HG03439 (cell line): ENCODE results near the gene AQP10.
"Not testable (repeated sequence)": the region's sequence is repeated elsewhere in the genome, so short reads cannot be mapped to it uniquely, and the experiment has no call there.

Experiments used
- ATAC-seq: cut with Tn5 transposase; IDR thresholded peaks from one replicate; pipeline ENCODE4 v1.9.1; 2021; ENCODE audit warnings: mild to moderate bottlenecking, moderate library complexity; ENCODE audit not compliant: unreplicated experiment

Gene AQP10

GRCh38 chr1:154323493-154323892, 2.6 kb downstream of the AQP10 start:
- no peak for ATAC-seq

- ATAC-seq, result no peak
Measured at GRCh38 chr1:154324241-154324640, 3.3 kb downstream of the AQP10 start.

- peak; percentile 74 for ATAC-seq
Measured at GRCh38 chr1:154324669-154325582, 4.0 kb downstream of the AQP10 start, which contains the start of gene ATP8B2. TSS of gene ATP8B2 (plus strand) at chr1:154325525. CDS start at chr1:154328142, 2,617 bp downstream.

- no peak for ATAC-seq
Measured at GRCh38 chr1:154325583-154326545, 5.0 kb downstream of the AQP10 start.

GRCh38 chr1:154326546-154327465, 5.9 kb downstream of the AQP10 start:
- no peak for ATAC-seq

GRCh38 chr1:154327466-154328317, 6.8 kb downstream of the AQP10 start:
- ATAC-seq, result no peak

- ATAC-seq, result no peak
Measured at GRCh38 chr1:154328318-154329151, 7.6 kb downstream of the AQP10 start.

- ATAC-seq, result no peak
Measured at GRCh38 chr1:154329152-154329521, 8.2 kb downstream of the AQP10 start.

- ATAC-seq, result no peak
Measured at GRCh38 chr1:154329551-154330131, 8.7 kb downstream of the AQP10 start.

GRCh38 chr1:154330669-154331068, 9.8 kb downstream of the AQP10 start:
- ATAC-seq, result no peak

GRCh38 chr1:154334079-154335024, 13.5 kb downstream of the AQP10 start:
- ATAC-seq, result no peak

- no peak for ATAC-seq
Measured at GRCh38 chr1:154335025-154335714, 14.3 kb downstream of the AQP10 start.

GRCh38 chr1:154337253-154337894, 16.5 kb downstream of the AQP10 start:
- ATAC-seq, result no peak

GRCh38 chr1:154338875-154339274, 18.0 kb downstream of the AQP10 start:
- ATAC-seq, result no peak

- ATAC-seq, result not testable (repeated sequence)
Measured at GRCh38 chr1:154341366-154341765, 20.5 kb downstream of the AQP10 start.

- no peak for ATAC-seq
Measured at GRCh38 chr1:154342132-154342531, 21.2 kb downstream of the AQP10 start.
